ENCODE measurements around the gene ZBTB7C.

DNA sequence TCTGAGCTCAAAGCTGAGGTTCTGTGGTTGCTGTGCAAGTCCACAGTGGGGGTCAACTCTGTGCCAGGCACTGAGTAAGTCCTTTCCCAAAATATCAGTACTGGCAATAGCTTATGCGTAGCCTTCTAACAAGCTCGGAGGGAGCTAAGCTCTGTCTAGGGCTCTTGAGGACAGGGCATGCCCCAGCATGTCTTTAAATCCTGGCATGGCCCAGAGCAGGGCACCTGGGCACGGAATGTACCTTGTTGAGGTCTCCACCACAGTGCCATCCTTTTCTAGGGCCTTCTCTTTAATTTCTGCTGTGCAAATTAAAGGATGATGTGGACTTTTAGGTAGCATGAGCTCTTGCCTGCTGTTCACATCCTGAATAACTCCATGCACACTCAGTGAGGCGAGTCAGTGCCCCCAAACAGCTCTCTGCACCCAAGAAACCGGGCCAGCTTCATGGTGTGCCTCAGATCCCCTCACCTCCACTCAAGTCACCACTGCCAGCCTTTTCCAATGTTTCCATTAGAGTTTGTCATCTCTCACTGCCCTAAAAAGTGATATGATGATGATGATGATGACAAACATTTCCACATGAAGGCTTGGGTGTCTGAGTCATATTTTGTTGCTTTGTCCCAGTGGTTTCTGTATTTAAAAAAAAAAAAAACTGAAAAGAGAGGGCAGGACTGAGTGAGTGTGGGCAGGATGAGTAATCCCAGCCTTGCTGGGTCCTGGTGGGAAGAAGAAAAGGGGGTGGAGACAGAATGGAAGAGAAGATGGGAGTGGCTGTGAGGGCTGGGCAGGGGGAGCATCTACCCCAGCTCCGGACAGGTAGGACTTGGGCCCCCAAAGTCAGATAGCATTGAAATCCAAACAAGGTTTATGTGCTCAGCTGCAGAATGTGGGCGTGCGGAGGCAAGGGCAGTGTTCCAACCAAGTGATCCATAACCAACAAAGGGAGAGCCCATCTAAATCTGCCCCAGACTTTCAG, 78.9 kb downstream of the ZBTB7C start:
- TF ChIP-seq ZNF274 (IDR thresholded peaks at IDR 0.05; ENCODE audit: low read depth, low read length) (no peak), YY1 (IDR thresholded peaks at IDR 0.05; ENCODE audit: insufficient read depth, insufficient read length) (no peak), SUZ12 (IDR thresholded peaks at IDR 0.05; ENCODE audit: extremely low read depth, insufficient read depth, insufficient read length) (no peak)

All from NT2/D1 (cell line).